Kidney epithelial cell (primary cell): ENCODE data around the gene PTH1R. TPM values are rescaled to one million over a fixed set of nuclear protein-coding genes. Genes with fewer than 3 reads are reported as not detected.

ENCODE experiments used
- DNase-seq: peaks from one replicate; pipeline ENCODE4 v3.0.0-alpha.2; 2010; ENCODE audit warnings: low read depth
- H3K27me3 ChIP-seq: 2 replicates; pipeline ENCODE4 v1.6.0; 2011; ENCODE audit warnings: low read length; ENCODE audit not compliant: control insufficient read depth, insufficient read depth
- H3K36me3 ChIP-seq: 2 replicates; pipeline ENCODE4 v1.5.1; 2011; ENCODE audit warnings: low read length; ENCODE audit not compliant: control insufficient read depth, insufficient read depth
- H3K4me3 ChIP-seq: 2 replicates; pipeline ENCODE4 v1.5.1; 2011; ENCODE audit warnings: low read depth, mild to moderate bottlenecking, control low read depth, low read length
- CTCF ChIP-seq: IDR thresholded peaks from 2 replicates; pipeline ENCODE4 v1.5.1; 2011; ENCODE audit warnings: mild to moderate bottlenecking, moderate library complexity, low read length, control low read depth, inconsistent platforms; ENCODE audit not compliant: insufficient read depth, poor library complexity, severe bottlenecking
- total RNA-seq: library from RNA; depleted of rRNA; stranded (reverse); fragments of >200 nt; gene quantifications from 2 replicates; pipeline ENCODE4 v1.2.3, GENCODE V29; 2015

Gene PTH1R
- 1.7 and 2.1 TPM in 2 replicates for total RNA-seq

GRCh38 chr3:46877406-46878125 is at the start of gene PTH1R:
PTH1R (plus strand) TSS chr3:46877721; CDS start chr3:46883560, 5,839 bp downstream.
- Histone ChIP-seq H3K36me3 (peaks cover 2% of the 10 kb centered on the region), H3K27me3 (peaks cover 14% of the 10 kb centered on the region), H3K4me3 (no peak within 1 kb of the TSS)
- DNase-seq, result no peak
- no peak for TF ChIP-seq CTCF

GRCh38 chr3:46829699-46830208 is 47.8 kb upstream of the PTH1R start:
- H3K36me3 ChIP-seq, result no peaks in the 10 kb centered on the region
- no peak for TF ChIP-seq CTCF
- no peak for DNase-seq
- no peaks in the 10 kb centered on the region for H3K27me3 ChIP-seq
- H3K4me3 ChIP-seq, result no peak overlapping the region

GRCh38 chr3:46830801-46831200 is 46.7 kb upstream of the PTH1R start:
- no peaks in the 10 kb centered on the region for H3K36me3 ChIP-seq
- H3K4me3 ChIP-seq, result no peak overlapping the region
- H3K27me3 ChIP-seq, result no peaks in the 10 kb centered on the region
- no peak for TF ChIP-seq CTCF
- no peak for DNase-seq

- no peak for TF ChIP-seq CTCF
- Histone ChIP-seq H3K4me3 (no peak overlapping the region), H3K36me3 (no peaks in the 10 kb centered on the region), H3K27me3 (no peaks in the 10 kb centered on the region)
- DNase-seq, result no peak
Observed at GRCh38 chr3:46831316-46831715, 46.2 kb upstream of the PTH1R start.

GRCh38 chr3:46831841-46832240 is 45.7 kb upstream of the PTH1R start:
- H3K27me3 ChIP-seq, result no peaks in the 10 kb centered on the region
- no peak for TF ChIP-seq CTCF
- no peak for DNase-seq
- no peaks in the 10 kb centered on the region for H3K36me3 ChIP-seq
- no peak overlapping the region for H3K4me3 ChIP-seq
